Hepatocyte (in vitro differentiated cells): Measurements from ENCODE around the gene STK17A.

Source experiments
- EZH2 ChIP-seq: fragments of 200-600 bp; sonication (generic); IDR thresholded peaks from 2 replicates; pipeline ENCODE4 v1.6.1; 2016; ENCODE audit warnings: antibody characterized with exemption, mild to moderate bottlenecking, borderline replicate concordance
- EZH2phosphoT487 ChIP-seq: fragments of 200-600 bp; sonication (generic); IDR thresholded peaks from one replicate; pipeline ENCODE4 v1.6.1; 2018; ENCODE audit warnings: antibody characterized with exemption, mild to moderate bottlenecking, low read depth, moderate library complexity; ENCODE audit not compliant: unreplicated experiment, severe bottlenecking
- TF ChIP-seq, protein P1 (sequence below): fragments of 200-600 bp; sonication (generic); IDR thresholded peaks from 2 replicates; pipeline ENCODE4 v1.5.1; 2016; ENCODE audit warnings: antibody characterized with exemption, mild to moderate bottlenecking; ENCODE audit not compliant: poor library complexity

DNA sequence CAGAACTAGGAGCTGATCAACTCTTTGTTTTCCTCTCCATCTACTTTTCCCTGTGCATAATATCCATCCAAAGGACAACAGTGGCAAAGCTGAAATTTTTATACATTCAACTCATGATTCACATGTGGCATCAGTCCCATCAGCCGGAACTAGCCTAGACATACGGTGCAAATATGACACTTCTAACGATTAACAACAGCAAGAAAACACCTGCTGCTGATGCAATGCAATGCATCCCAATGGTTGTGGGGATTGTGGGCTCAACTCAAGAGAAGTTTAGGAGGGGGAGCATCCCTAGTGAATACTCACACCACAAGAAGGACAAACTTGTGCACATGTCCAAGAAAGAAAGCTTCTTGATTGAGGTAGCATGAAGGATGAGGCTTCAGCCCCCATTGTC is 20.5 kb upstream of the STK17A start:
- TF ChIP-seq, protein P1, sequence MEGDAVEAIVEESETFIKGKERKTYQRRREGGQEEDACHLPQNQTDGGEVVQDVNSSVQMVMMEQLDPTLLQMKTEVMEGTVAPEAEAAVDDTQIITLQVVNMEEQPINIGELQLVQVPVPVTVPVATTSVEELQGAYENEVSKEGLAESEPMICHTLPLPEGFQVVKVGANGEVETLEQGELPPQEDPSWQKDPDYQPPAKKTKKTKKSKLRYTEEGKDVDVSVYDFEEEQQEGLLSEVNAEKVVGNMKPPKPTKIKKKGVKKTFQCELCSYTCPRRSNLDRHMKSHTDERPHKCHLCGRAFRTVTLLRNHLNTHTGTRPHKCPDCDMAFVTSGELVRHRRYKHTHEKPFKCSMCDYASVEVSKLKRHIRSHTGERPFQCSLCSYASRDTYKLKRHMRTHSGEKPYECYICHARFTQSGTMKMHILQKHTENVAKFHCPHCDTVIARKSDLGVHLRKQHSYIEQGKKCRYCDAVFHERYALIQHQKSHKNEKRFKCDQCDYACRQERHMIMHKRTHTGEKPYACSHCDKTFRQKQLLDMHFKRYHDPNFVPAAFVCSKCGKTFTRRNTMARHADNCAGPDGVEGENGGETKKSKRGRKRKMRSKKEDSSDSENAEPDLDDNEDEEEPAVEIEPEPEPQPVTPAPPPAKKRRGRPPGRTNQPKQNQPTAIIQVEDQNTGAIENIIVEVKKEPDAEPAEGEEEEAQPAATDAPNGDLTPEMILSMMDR, result no peak
- TF ChIP-seq EZH2 (no peak), EZH2phosphoT487 (no peak)
